Fibroblast of lung (primary cell): ENCODE results near the gene GPR107. TPM values are rescaled to one million over a fixed set of nuclear protein-coding genes. Genes with fewer than 3 reads are reported as not detected.

ENCODE experiments used
- DNase-seq, 2 donors: peaks; one replicate each; pipeline versions ENCODE4 v3.0.0 to v3.0.0-alpha.2; 2010; ENCODE audit warnings: low read depth in 2 of 2
- H2AFZ ChIP-seq: 2 replicates; pipeline ENCODE4 v1.5.1; 2012; ENCODE audit warnings: low read length, control low read depth, inconsistent platforms
- H3K27ac ChIP-seq: 2 replicates; pipeline ENCODE4 v1.5.1; 2011; ENCODE audit warnings: low read length, control low read depth; ENCODE audit not compliant: insufficient read depth
- H3K27me3 ChIP-seq: 2 replicates; pipeline ENCODE4 v1.5.1; 2011; ENCODE audit warnings: mild to moderate bottlenecking, low read length; ENCODE audit not compliant: control insufficient read depth, insufficient read depth
- H3K36me3 ChIP-seq: 2 replicates; pipeline ENCODE4 v1.5.1; 2011; ENCODE audit warnings: low read length; ENCODE audit not compliant: control insufficient read depth, insufficient read depth
- H3K4me1 ChIP-seq: 2 replicates; pipeline ENCODE4 v1.5.1; 2011; ENCODE audit warnings: low read length; ENCODE audit not compliant: control insufficient read depth, insufficient read depth; ENCODE audit errors: extremely low read depth
- H3K4me2 ChIP-seq: 2 replicates; pipeline ENCODE4 v1.5.1; 2011; ENCODE audit warnings: low read length, control low read depth; ENCODE audit not compliant: insufficient read depth; ENCODE audit errors: extremely low read depth
- H3K4me3 ChIP-seq, 4 experiments: fragments of 200-600 bp in 1 of 4; sonication (generic) in 1 of 4; replicated peaks in 1 of 4; 2 replicates each; pipeline ENCODE4 v1.5.1; 2011 to 2016; ENCODE audit warnings: low read length in 4 of 4, low read depth in 3 of 4, mild to moderate bottlenecking in 3 of 4, control low read depth in 2 of 4, inconsistent platforms in 1 of 4, mixed read lengths in 1 of 4; ENCODE audit not compliant: insufficient read depth in 1 of 4; ENCODE audit errors: control extremely low read depth in 1 of 4
- H3K79me2 ChIP-seq: 2 replicates; pipeline ENCODE4 v1.5.1; 2012; ENCODE audit warnings: mild to moderate bottlenecking, low read length, inconsistent platforms; ENCODE audit not compliant: control insufficient read depth, insufficient read depth
- H3K9ac ChIP-seq: 2 replicates; pipeline ENCODE4 v1.5.1; 2011; ENCODE audit warnings: mild to moderate bottlenecking, low read length, control low read depth; ENCODE audit not compliant: insufficient read depth
- H3K9me3 ChIP-seq: 2 replicates; pipeline ENCODE4 v1.5.1; 2012; ENCODE audit warnings: low read depth, low read length; ENCODE audit not compliant: control insufficient read depth, insufficient read depth
- H4K20me1 ChIP-seq: 2 replicates; pipeline ENCODE4 v1.5.1; 2011; ENCODE audit warnings: low read length; ENCODE audit not compliant: control insufficient read depth, insufficient read depth; ENCODE audit errors: extremely low read depth
- EZH2 ChIP-seq: IDR thresholded peaks from 2 replicates; pipeline ENCODE4 v1.5.1; 2012; ENCODE audit warnings: low read length, control low read depth, mild to moderate bottlenecking; ENCODE audit errors: missing control alignments
- polyA plus RNA-seq, 2 donors: library from polyadenylated mRNA; depleted of rRNA in 1 of 2; stranded (reverse) in 1 of 2; unstranded in 1 of 2; fragments of >200 nt; gene quantifications; 2 replicates each; pipeline ENCODE4 v1.2.1, GENCODE V29; 2011 to 2012; ENCODE audit warnings: missing spikeins in 1 of 2
- total RNA-seq: library from RNA; depleted of rRNA; stranded (reverse); fragments of >200 nt; gene quantifications from 2 replicates; pipeline ENCODE4 v1.2.1, GENCODE V29; 2014
- TF ChIP-seq, protein P1 (sequence below), 2 donors: IDR thresholded peaks in 1 of 2; conservative IDR thresholded peaks in 1 of 2; 1 replicate in 1 of 2; 2 replicates in 1 of 2; pipeline ENCODE4 v1.5.1; 2011 to 2012; ENCODE audit warnings: low read length in 2 of 2, control low read depth in 1 of 2, inconsistent platforms in 1 of 2, low read depth in 1 of 2, mild to moderate bottlenecking in 1 of 2

The GPR107 gene
- total and polyA plus RNA-seq, 2 donors (not counting 1 experiment from before 2014, with no cell fraction given): 27.6 to 43.5 TPM

DNA sequence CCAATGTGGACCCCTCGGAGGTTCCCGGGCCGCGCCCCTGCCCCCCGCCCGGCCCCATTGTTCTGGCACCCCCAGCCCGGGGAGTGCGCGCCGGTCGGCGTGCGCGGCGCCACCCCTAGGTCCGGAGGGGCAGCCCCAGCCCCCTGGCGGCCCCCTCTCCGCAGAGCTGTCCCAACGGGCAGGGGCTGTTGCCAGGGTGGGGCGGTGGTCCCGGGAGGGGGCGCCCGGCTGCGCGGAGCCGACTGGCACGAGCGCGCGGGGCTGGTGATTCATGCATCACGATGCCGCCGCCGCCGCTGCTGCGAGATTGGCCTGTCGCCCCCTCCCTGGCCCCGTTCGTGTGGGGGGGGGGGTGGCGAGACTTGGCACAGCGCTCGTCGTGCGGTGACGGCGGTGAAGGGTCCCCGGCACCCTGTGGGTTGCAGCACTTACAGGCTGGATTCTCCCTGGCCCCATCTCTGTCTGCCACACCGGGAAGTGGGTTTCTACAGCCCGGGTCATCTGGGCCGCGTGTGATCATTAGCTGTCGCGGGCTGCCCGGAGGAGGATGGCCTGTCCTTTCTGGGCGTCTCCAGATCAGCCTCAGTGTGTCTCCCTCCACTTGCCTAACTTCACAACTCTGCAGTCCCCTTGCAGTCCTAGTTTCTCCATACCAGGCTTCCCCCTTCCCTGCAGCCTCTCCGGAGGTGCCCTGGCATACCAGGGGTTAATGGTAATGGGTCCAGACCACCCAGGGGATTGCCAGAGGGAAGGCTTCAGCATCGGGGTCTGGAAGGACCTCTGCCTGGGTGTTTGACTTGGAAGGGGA lies 119.4 kb downstream of the GPR107 start:
- Histone ChIP-seq H3K9ac (peak overlapping the region; percentile 75), H4K20me1 (no peaks in the 10 kb centered on the region), H3K27ac (peak overlapping the region; percentile 33), H3K4me1 (no peaks in the 10 kb centered on the region), H3K4me2 (peak overlapping the region; percentile 97), H3K36me3 (peaks cover 1% of the 10 kb centered on the region), H3K79me2 (peaks cover 47% of the 10 kb centered on the region), H2AFZ (no peak overlapping the region), H3K27me3 (no peaks in the 10 kb centered on the region), H3K4me3 (peak overlapping the region; percentile 54 to 85 (median 71)), H3K9me3 (no peaks in the 10 kb centered on the region)
- peak in 1 of 2 donors; percentile 18 for DNase-seq
- no peak for TF ChIP-seq EZH2
- TF ChIP-seq, protein P1, sequence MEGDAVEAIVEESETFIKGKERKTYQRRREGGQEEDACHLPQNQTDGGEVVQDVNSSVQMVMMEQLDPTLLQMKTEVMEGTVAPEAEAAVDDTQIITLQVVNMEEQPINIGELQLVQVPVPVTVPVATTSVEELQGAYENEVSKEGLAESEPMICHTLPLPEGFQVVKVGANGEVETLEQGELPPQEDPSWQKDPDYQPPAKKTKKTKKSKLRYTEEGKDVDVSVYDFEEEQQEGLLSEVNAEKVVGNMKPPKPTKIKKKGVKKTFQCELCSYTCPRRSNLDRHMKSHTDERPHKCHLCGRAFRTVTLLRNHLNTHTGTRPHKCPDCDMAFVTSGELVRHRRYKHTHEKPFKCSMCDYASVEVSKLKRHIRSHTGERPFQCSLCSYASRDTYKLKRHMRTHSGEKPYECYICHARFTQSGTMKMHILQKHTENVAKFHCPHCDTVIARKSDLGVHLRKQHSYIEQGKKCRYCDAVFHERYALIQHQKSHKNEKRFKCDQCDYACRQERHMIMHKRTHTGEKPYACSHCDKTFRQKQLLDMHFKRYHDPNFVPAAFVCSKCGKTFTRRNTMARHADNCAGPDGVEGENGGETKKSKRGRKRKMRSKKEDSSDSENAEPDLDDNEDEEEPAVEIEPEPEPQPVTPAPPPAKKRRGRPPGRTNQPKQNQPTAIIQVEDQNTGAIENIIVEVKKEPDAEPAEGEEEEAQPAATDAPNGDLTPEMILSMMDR (conservative IDR thresholded peaks at IDR 0.05 in 1 of 2, IDR thresholded peaks at IDR 0.05 in 1 of 2; ENCODE audit: low read depth in 1 of 2, low read length in 2 of 2): no peak

- Histone ChIP-seq H4K20me1 (no peaks in the 10 kb centered on the region), H3K4me1 (peaks cover 2% of the 10 kb centered on the region), H3K36me3 (peaks cover 1% of the 10 kb centered on the region), H3K4me3 (peak overlapping the region; percentile 54 to 85 (median 71)), H2AFZ (no peak overlapping the region), H3K27ac (peak overlapping the region; percentile 33), H3K4me2 (peak overlapping the region; percentile 97), H3K79me2 (peaks cover 50% of the 10 kb centered on the region), H3K9me3 (no peaks in the 10 kb centered on the region), H3K27me3 (no peaks in the 10 kb centered on the region), H3K9ac (peak overlapping the region; percentile 75)
- peak in 1 of 2 donors; percentile 15 for DNase-seq
- TF ChIP-seq, protein P1 (conservative IDR thresholded peaks at IDR 0.05 in 1 of 2, IDR thresholded peaks at IDR 0.05 in 1 of 2; ENCODE audit: low read depth in 1 of 2, low read length in 2 of 2): no peak
- no peak for TF ChIP-seq EZH2
Observed at GRCh38 chr9:130173666-130173983, 119.9 kb downstream of the GPR107 start.

DNA sequence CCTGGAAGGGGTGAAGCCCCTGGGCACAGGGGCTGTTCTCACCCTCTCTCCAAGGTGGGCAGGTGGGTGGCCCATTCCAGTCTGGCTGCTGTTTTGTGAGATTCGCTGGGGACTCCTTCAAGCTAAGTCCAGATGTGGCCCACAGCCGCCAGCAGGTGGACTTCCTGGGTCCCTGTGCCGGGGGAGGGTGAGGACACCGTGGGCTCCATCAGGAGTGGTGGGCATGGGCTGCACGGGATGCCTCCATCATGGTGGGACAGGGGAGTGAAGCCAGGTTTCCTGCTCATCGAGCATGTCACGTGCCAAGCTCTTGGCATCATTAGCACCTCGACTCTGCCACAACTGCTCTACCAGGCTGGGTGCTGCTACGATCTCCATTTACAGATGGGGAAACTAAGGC lies 120.3 kb downstream of the GPR107 start:
- Histone ChIP-seq H3K27ac (no peak overlapping the region), H3K27me3 (no peaks in the 10 kb centered on the region), H3K4me3 (peak overlapping the region; percentile 54 to 85 (median 71)), H3K9ac (no peak overlapping the region), H3K9me3 (no peaks in the 10 kb centered on the region), H3K36me3 (peaks cover 1% of the 10 kb centered on the region), H3K4me2 (peak overlapping the region; percentile 97), H4K20me1 (no peaks in the 10 kb centered on the region), H3K79me2 (peaks cover 50% of the 10 kb centered on the region), H2AFZ (no peak overlapping the region), H3K4me1 (peaks cover 2% of the 10 kb centered on the region)
- DNase-seq: no peak
- TF ChIP-seq, protein P1 (conservative IDR thresholded peaks at IDR 0.05 in 1 of 2, IDR thresholded peaks at IDR 0.05 in 1 of 2; ENCODE audit: low read depth in 1 of 2, low read length in 2 of 2): no peak
